Gastroesophageal sphincter (tissue), 3 donors: Measurements from ENCODE around the gene BAZ2B.

ENCODE experiments used
- CTCF ChIP-seq, 4 experiments: fragments of 200-600 bp in 2 of 4; fragments of 450-650 bp in 2 of 4; sonication (generic) in 1 of 4; IDR thresholded peaks; one replicate each; pipeline ENCODE4 v1.5.1; 2017 to 2019; ENCODE audit warnings: antibody characterized with exemption in 4 of 4, mild to moderate bottlenecking in 2 of 4, moderate library complexity in 2 of 4
- EP300 ChIP-seq: sonication (generic); formaldehyde crosslinking; IDR thresholded peaks from one replicate; pipeline ENCODE4 v1.6.1; 2017; ENCODE audit warnings: antibody characterized with exemption, mild to moderate bottlenecking
- POLR2A ChIP-seq, 2 donors: fragments of 450-650 bp; IDR thresholded peaks; one replicate each; pipeline ENCODE4 v1.6.1; 2017; ENCODE audit warnings: antibody characterized with exemption in 2 of 2, mild to moderate bottlenecking in 2 of 2, moderate library complexity in 1 of 2

GRCh38 chr2:159285929-159286708 lies 330.2 kb downstream of the BAZ2B start, which contains the start of gene WDSUB1:
- TF ChIP-seq EP300, result no peak
- TF ChIP-seq CTCF (IDR thresholded peaks at IDR 0.05), result no peak
- no peak for TF ChIP-seq POLR2A (IDR thresholded peaks at IDR 0.05)
